ENCODE results near the gene GFRA1.

The GFRA1 gene

GRCh38 chr10:116160271-116160670 is 112.7 kb downstream of the GFRA1 start:
- TF ChIP-seq CTCF (IDR thresholded peaks at IDR 0.05; ENCODE audit: extremely low read depth, missing control alignments), result no peak
- DNase-seq (ENCODE audit: low spot score), result no peak

- TF ChIP-seq CTCF (IDR thresholded peaks at IDR 0.05; ENCODE audit: extremely low read depth, missing control alignments), result no peak
- no peak for DNase-seq (ENCODE audit: low spot score)
Observed at GRCh38 chr10:116159197-116159596, 113.8 kb downstream of the GFRA1 start.

GRCh38 chr10:116158036-116158435 is 115.0 kb downstream of the GFRA1 start:
- no peak for TF ChIP-seq CTCF (IDR thresholded peaks at IDR 0.05; ENCODE audit: extremely low read depth, missing control alignments)
- no peak for DNase-seq (ENCODE audit: low spot score)

GRCh38 chr10:116157485-116157884 is 115.5 kb downstream of the GFRA1 start:
- TF ChIP-seq CTCF (IDR thresholded peaks at IDR 0.05; ENCODE audit: extremely low read depth, missing control alignments), result no peak

GRCh38 chr10:116156819-116157218 is 116.2 kb downstream of the GFRA1 start:
- DNase-seq (ENCODE audit: low spot score), result no peak
- no peak for TF ChIP-seq CTCF (IDR thresholded peaks at IDR 0.05; ENCODE audit: extremely low read depth, missing control alignments)

More at GRCh38 chr10:116157485-116157884, 115.5 kb downstream of the GFRA1 start:
- no peak for DNase-seq (ENCODE audit: low spot score)

GRCh38 chr10:116155191-116155590 is 117.8 kb downstream of the GFRA1 start:
- DNase-seq (ENCODE audit: low spot score), result no peak
- TF ChIP-seq CTCF (IDR thresholded peaks at IDR 0.05; ENCODE audit: extremely low read depth, missing control alignments), result no peak

- no peak for DNase-seq (ENCODE audit: low spot score)
- no peak for TF ChIP-seq CTCF (IDR thresholded peaks at IDR 0.05; ENCODE audit: extremely low read depth, missing control alignments)
Observed at GRCh38 chr10:116154651-116155050, 118.4 kb downstream of the GFRA1 start.

Measured in GM20000 (cell line).